ENCODE data around the gene IDE. TPM values are rescaled to one million over a fixed set of nuclear protein-coding genes. Genes with fewer than 3 reads are reported as not detected.

IDE gene
- total and polyA plus RNA-seq, 10 of the 15 experiments (the other 5 are each of a cell fraction or from before 2014, with no cell fraction given): 11.6 to 54.5 (median 33.6) TPM

GRCh38 chr10:92486637-92487036, 87.3 kb downstream of the IDE start:
- Histone ChIP-seq H3K9me3 (replicated peaks; ENCODE audit: control insufficient read depth, insufficient read depth, low read length) (no peaks in the 10 kb centered on the region), H3K4me2 (ENCODE audit: control insufficient read depth, insufficient read depth) (no peak overlapping the region), H3K27me3 (replicated peaks in 1 of 2; ENCODE audit: control insufficient read depth in 2 of 2, insufficient read depth in 2 of 2, low read length in 1 of 2) (no peaks in the 10 kb centered on the region), H4K20me1 (ENCODE audit: control insufficient read depth, insufficient read depth) (no peaks in the 10 kb centered on the region), H3K4me3 (no peak overlapping the region), H3K9ac (ENCODE audit: control insufficient read depth, insufficient read depth, low read length) (no peak overlapping the region), H3K27ac (ENCODE audit: control insufficient read depth, insufficient read depth) (no peak overlapping the region), H3K4me1 (ENCODE audit: control insufficient read depth, insufficient read depth, low read length) (no peaks in the 10 kb centered on the region), H2AFZ (ENCODE audit: control insufficient read depth, low read depth, low read length) (no peak overlapping the region), H3K36me3 (ENCODE audit: control insufficient read depth in 2 of 2, insufficient read depth in 2 of 2, low read length in 1 of 2) (peaks cover 7 to 11% of the 10 kb centered on the region in 2 experiments), H3K79me2 (ENCODE audit: control insufficient read depth, insufficient read depth, low read length) (no peaks in the 10 kb centered on the region)
- no peak for ATAC-seq
- SMC1A ChIA-PET (ENCODE audit: uncharacterized antibody, unreplicated experiment): no interaction called here
- DNase-seq (ENCODE audit: low read depth, low spot score): no peak
- CTCF ChIA-PET: interaction anchor here (0.6 kb wide), 1 partner anchor 53 kb away, joined by 3 read pairs; no protein-coding TSS in a partner anchor
- in situ Hi-C loops (cut with MboI) (no loop called here), intact Hi-C loops (cut with micrococcal nuclease; ENCODE audit: unreplicated experiment) (no loop called here)
- POLR2A ChIA-PET: no interaction called here
- no TSS peak for BruUV-seq (replicated peaks)
- FAIRE-seq: peak; percentile 13
- RAD21 ChIA-PET (ENCODE audit: unreplicated experiment): no interaction called here
- TF ChIP-seq BCL3 (IDR thresholded peaks at IDR 0.05; ENCODE audit: borderline replicate concordance, insufficient read depth, low read depth, low read length, poor library complexity, severe bottlenecking) (no peak), TCF3 (IDR thresholded peaks at IDR 0.05; ENCODE audit: borderline replicate concordance, insufficient read depth, low read depth, low read length) (no peak), NFYA (IDR thresholded peaks at IDR 0.05; ENCODE audit: borderline replicate concordance, low read depth, low read length) (no peak), SKIL (IDR thresholded peaks at IDR 0.05; ENCODE audit: low read depth, poor library complexity, severe bottlenecking) (no peak), ZNF217 (IDR thresholded peaks at IDR 0.05) (no peak), ZBTB40 (IDR thresholded peaks at IDR 0.05; ENCODE audit: borderline replicate concordance) (no peak), MAX (IDR thresholded peaks at IDR 0.05; ENCODE audit: low read depth, low read length) (no peak), ZBTB4 (CRISPR knock-in tag; IDR thresholded peaks at IDR 0.05) (no peak), NFIC (IDR thresholded peaks at IDR 0.05; ENCODE audit: low read depth, low read length) (no peak), BACH1 (IDR thresholded peaks at IDR 0.05; ENCODE audit: borderline replicate concordance) (no peak), RB1 (IDR thresholded peaks at IDR 0.05; ENCODE audit: borderline replicate concordance) (no peak), EED (IDR thresholded peaks at IDR 0.05; ENCODE audit: low read depth) (no peak)

Measured in GM12878 (cell line).